ENCODE data around the gene CTSD. TPM values are rescaled to one million over a fixed set of nuclear protein-coding genes. Genes with fewer than 3 reads are reported as not detected.
"Not testable (repeated sequence)": the region's sequence is repeated elsewhere in the genome, so short reads cannot be mapped to it uniquely, and the experiment has no call there.

CTSD gene
- total RNA-seq, 2 experiments from 2014 or later, result 104 TPM

GRCh38 chr11:1773131-1773993 lies 9.6 kb upstream of the CTSD start:
- POLR2A ChIA-PET, result interaction anchor here (0.6 to 1.8 kb wide), 2 partner anchors 15 to 1147 kb away, joined by 4 to 5 read pairs; no protein-coding TSS in a partner anchor
- CTCF ChIA-PET, result interaction anchor here (1.8 to 2.5 kb wide), 2 partner anchors 60 to 79 kb away, joined by 11 to 14 read pairs; no protein-coding TSS in a partner anchor

- ChIA-PET CTCF (interaction anchor here (0.9 to 2.5 kb wide), 5 partner anchors 15 to 79 kb away, joined by 3 to 14 read pairs (median 5); no protein-coding TSS in a partner anchor), POLR2A (interaction anchor here (1.8 kb wide), 1 partner anchor 15 kb away, joined by 4 read pairs; no protein-coding TSS in a partner anchor)
These were observed 8.8 kb upstream of the CTSD start for GRCh38 chr11:1772270-1773130.

GRCh38 chr11:1771700-1772099 lies 8.0 kb upstream of the CTSD start:
- ChIA-PET CTCF (interaction anchor here (0.9 to 1.1 kb wide), 3 partner anchors 15 to 78 kb away, joined by 3 to 5 read pairs (median 3); no protein-coding TSS in a partner anchor), POLR2A (no interaction called here)

- ChIA-PET CTCF (interaction anchor here (0.9 to 1.1 kb wide), 3 partner anchors 14 to 77 kb away, joined by 3 to 5 read pairs (median 3); no protein-coding TSS in a partner anchor), POLR2A (no interaction called here)
These were observed 7.5 kb upstream of the CTSD start for GRCh38 chr11:1771273-1771672.

GRCh38 chr11:1770528-1770927 lies 6.8 kb upstream of the CTSD start:
- POLR2A ChIA-PET, result interaction anchor here (0.6 kb wide), 1 partner anchor 20 kb away, joined by 3 read pairs; the partner anchor contains the start of gene IFITM10
- CTCF ChIA-PET, result interaction anchor here (1.4 kb wide), 1 partner anchor 14 kb away, joined by 4 read pairs; no protein-coding TSS in a partner anchor

- ChIA-PET POLR2A (interaction anchor here (0.6 kb wide), 1 partner anchor 20 kb away, joined by 3 read pairs; the partner anchor contains the start of gene IFITM10), CTCF (interaction anchor here (1.0 to 1.4 kb wide), 2 partner anchors 14 to 76 kb away, joined by 4 read pairs; no protein-coding TSS in a partner anchor)
These were observed 6.3 kb upstream of the CTSD start for GRCh38 chr11:1770061-1770460.

GRCh38 chr11:1769304-1769936 lies 5.7 kb upstream of the CTSD start:
- POLR2A ChIA-PET, result not testable (repeated sequence)
- CTCF ChIA-PET, result interaction anchor here (1.0 to 1.4 kb wide), 3 partner anchors 13 to 76 kb away, joined by 4 to 6 read pairs (median 4); no protein-coding TSS in a partner anchor

- CTCF ChIA-PET, result interaction anchor here (0.7 kb wide), 1 partner anchor 66 kb away, joined by 4 read pairs; no protein-coding TSS in a partner anchor
- POLR2A ChIA-PET, result no interaction called here
These were observed 4.4 kb upstream of the CTSD start for GRCh38 chr11:1768141-1768469.

GRCh38 chr11:1767399-1768140 lies 3.8 kb upstream of the CTSD start:
- CTCF ChIA-PET, result interaction anchor here (0.7 to 1.6 kb wide), 3 partner anchors 10 to 67 kb away, joined by 4 to 5 read pairs (median 4); no protein-coding TSS in a partner anchor
- POLR2A ChIA-PET, result no interaction called here

- CTCF ChIA-PET, result interaction anchor here (0.8 to 1.6 kb wide), 3 partner anchors 9 to 73 kb away, joined by 4 to 5 read pairs (median 5); no protein-coding TSS in a partner anchor
- POLR2A ChIA-PET, result no interaction called here
These were observed 3.1 kb upstream of the CTSD start for GRCh38 chr11:1766719-1767398.

- ChIA-PET CTCF (interaction anchor here (0.8 to 1.6 kb wide), 4 partner anchors 11 to 72 kb away, joined by 3 to 5 read pairs (median 4); no protein-coding TSS in a partner anchor), POLR2A (no interaction called here)
These were observed 2.4 kb upstream of the CTSD start for GRCh38 chr11:1765871-1766718.

GRCh38 chr11:1763336-1763795 lies 361 bp downstream of the CTSD start:
- POLR2A ChIA-PET, result no interaction called here
- CTCF ChIA-PET, result interaction anchor here (3.9 kb wide), 1 partner anchor 70 kb away, joined by 16 read pairs; no protein-coding TSS in a partner anchor

- ChIA-PET CTCF (interaction anchor here (0.8 to 3.9 kb wide), 3 partner anchors 69 to 274 kb away, joined by 3 to 16 read pairs (median 3); no protein-coding TSS in a partner anchor), POLR2A (no interaction called here)
These were observed 1.0 kb downstream of the CTSD start for GRCh38 chr11:1762537-1763302.

- ChIA-PET POLR2A (no interaction called here), CTCF (interaction anchor here (0.8 to 3.9 kb wide), 3 partner anchors 68 to 275 kb away, joined by 3 to 16 read pairs (median 3); no protein-coding TSS in a partner anchor)
These were observed 1.7 kb downstream of the CTSD start for GRCh38 chr11:1761857-1762536.
